CD4-positive, alpha-beta T cell (primary cell): ENCODE measurements around the gene RPS6KA3. TPM values are rescaled to one million over a fixed set of nuclear protein-coding genes. Genes with fewer than 3 reads are reported as not detected.

Experiments
- ATAC-seq: fragments of 200-7000 bp; cut with Tn5 transposase; one replicate; pipeline ENCODE4 v1.10.0; 2022; ENCODE audit warnings: mild to moderate bottlenecking; ENCODE audit not compliant: poor library complexity
- CTCF ChIA-PET: fragments of 350-600 bp; sonication (Branson Sonifier 250); formaldehyde crosslinking; loops from one replicate; lab custom pipeline; 2021; ENCODE audit warnings: antibody characterized with exemption, inconsistent platforms; lab: Charles Lee
- POLR2A ChIA-PET: fragments of 350-600 bp; sonication (Branson Sonifier 250); formaldehyde crosslinking; loops from one replicate; lab custom pipeline; 2021; ENCODE audit warnings: antibody characterized with exemption, inconsistent platforms; lab: Charles Lee
- DNase-seq, 14 experiments: peaks; one replicate each; pipeline ENCODE4 v3.0.0-alpha.2; 2013 to 2020; ENCODE audit warnings: mixed read lengths in 2 of 14
- H3K27ac ChIP-seq, 2 donors: one replicate each; pipeline versions ENCODE4 v1.5.1 to v1.7.0; 2013; ENCODE audit warnings: low read length in 2 of 2, low read depth in 1 of 2, mild to moderate bottlenecking in 1 of 2
- H3K27me3 ChIP-seq, 2 experiments: 1 replicate in 1 of 2; 2 replicates in 1 of 2; pipeline versions ENCODE4 v1.6.1 to v1.7.0; 2013; ENCODE audit warnings: low read length in 2 of 2, control low read depth in 1 of 2, mild to moderate bottlenecking in 1 of 2, moderate library complexity in 1 of 2; ENCODE audit not compliant: insufficient read depth in 2 of 2, control insufficient read depth in 1 of 2
- H3K36me3 ChIP-seq: one replicate; pipeline ENCODE4 v1.6.1; 2013; ENCODE audit warnings: low read length, control low read depth; ENCODE audit not compliant: insufficient read depth
- H3K4me1 ChIP-seq: one replicate; pipeline ENCODE4 v1.6.1; 2013; ENCODE audit warnings: low read length, control low read depth; ENCODE audit not compliant: insufficient read depth
- H3K4me3 ChIP-seq: one replicate; pipeline ENCODE4 v1.5.1; 2013; ENCODE audit warnings: mild to moderate bottlenecking, low read length, moderate library complexity
- H3K9me3 ChIP-seq, 2 experiments: 1 replicate in 1 of 2; 2 replicates in 1 of 2; pipeline versions ENCODE4 v1.6.1 to v1.7.0; 2013; ENCODE audit warnings: low read length in 2 of 2, mild to moderate bottlenecking in 2 of 2, control low read depth in 1 of 2, moderate library complexity in 1 of 2; ENCODE audit not compliant: control insufficient read depth in 1 of 2, insufficient read depth in 1 of 2
- H3K27ac Mint-ChIP-seq: one replicate; pipeline ENCODE4 v1.8.0; 2020; ENCODE audit warnings: mixed read lengths
- H3K27me3 Mint-ChIP-seq: one replicate; pipeline ENCODE4 v1.8.0; 2021; ENCODE audit warnings: mixed read lengths
- H3K36me3 Mint-ChIP-seq: one replicate; pipeline ENCODE4 v1.8.0; 2021; ENCODE audit warnings: low read depth, mixed read lengths
- H3K4me1 Mint-ChIP-seq: one replicate; pipeline ENCODE4 v1.8.0; 2021; ENCODE audit warnings: low read depth, mixed read lengths
- H3K4me3 Mint-ChIP-seq: one replicate; pipeline ENCODE4 v1.8.0; 2020; ENCODE audit warnings: mild to moderate bottlenecking, mixed read lengths
- H3K9me3 Mint-ChIP-seq: one replicate; pipeline ENCODE4 v1.8.0; 2020; ENCODE audit warnings: mixed read lengths
- intact Hi-C, 2 experiments: fragments of 100-400 bp; cut with DNase I in 1 of 2; cut with micrococcal nuclease in 1 of 2; formaldehyde crosslinking; loops; one replicate each; pipeline versions ENCODE4 v1.15.1 to v1.9.0; 2023 to 2025; cut with DNase I, micrococcal nuclease
- total RNA-seq, 174 experiments: library from RNA in 2 of 174; stranded (reverse) in 2 of 174; gene quantifications; one replicate each; pipeline ENCODE4 v1.2.3 and lab custom pipeline; 2021 to 2026
- TF ChIP-seq, protein P1 (sequence below): fragments of 200-600 bp; IDR thresholded peaks from one replicate; pipeline ENCODE4 v1.8.0; 2022; ENCODE audit warnings: antibody characterized with exemption, mild to moderate bottlenecking

Gene RPS6KA3
- total RNA-seq, 2 experiments from 2014 or later, result 39.6 to 39.7 TPM

DNA sequence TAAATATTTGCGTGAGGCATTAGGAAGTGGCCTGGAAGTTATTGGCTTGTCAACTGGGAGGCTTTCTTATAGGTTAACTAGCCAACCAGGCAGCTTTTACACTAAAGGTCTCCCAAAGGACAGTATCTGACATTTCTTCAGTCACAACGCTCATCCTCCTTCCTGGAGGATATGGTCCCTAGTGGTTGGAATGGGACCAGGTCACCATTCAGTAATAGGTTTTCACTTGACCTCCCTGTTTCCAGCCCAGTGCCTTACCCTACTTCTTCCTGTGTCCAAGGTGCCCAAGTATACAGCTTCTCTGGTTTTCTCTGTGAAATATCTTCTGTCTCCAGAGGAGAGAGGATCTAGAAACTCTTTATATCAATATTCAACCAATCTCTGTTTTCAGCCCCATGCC lies 38.5 kb downstream of the RPS6KA3 start:
- H3K36me3 ChIP-seq, result peaks cover 46% of the 10 kb centered on the region
- intact Hi-C loops, result no loop called here
- POLR2A ChIA-PET, result no interaction called here
- no peaks in the 10 kb centered on the region for H3K9me3 Mint-ChIP-seq
- peaks cover 60% of the 10 kb centered on the region for H3K36me3 Mint-ChIP-seq
- H3K9me3 ChIP-seq, result no peaks in the 10 kb centered on the region
- ATAC-seq, result no peak
- no peaks in the 10 kb centered on the region for H3K27me3 ChIP-seq
- H3K4me1 Mint-ChIP-seq, result peaks cover 56% of the 10 kb centered on the region
- no peaks in the 10 kb centered on the region for H3K27me3 Mint-ChIP-seq
- H3K27ac ChIP-seq, result no peak overlapping the region
- peaks cover 3% of the 10 kb centered on the region for H3K4me1 ChIP-seq
- no peak overlapping the region for H3K4me3 Mint-ChIP-seq
- peak overlapping the region; percentile 73 for H3K27ac Mint-ChIP-seq
- TF ChIP-seq, protein P1, sequence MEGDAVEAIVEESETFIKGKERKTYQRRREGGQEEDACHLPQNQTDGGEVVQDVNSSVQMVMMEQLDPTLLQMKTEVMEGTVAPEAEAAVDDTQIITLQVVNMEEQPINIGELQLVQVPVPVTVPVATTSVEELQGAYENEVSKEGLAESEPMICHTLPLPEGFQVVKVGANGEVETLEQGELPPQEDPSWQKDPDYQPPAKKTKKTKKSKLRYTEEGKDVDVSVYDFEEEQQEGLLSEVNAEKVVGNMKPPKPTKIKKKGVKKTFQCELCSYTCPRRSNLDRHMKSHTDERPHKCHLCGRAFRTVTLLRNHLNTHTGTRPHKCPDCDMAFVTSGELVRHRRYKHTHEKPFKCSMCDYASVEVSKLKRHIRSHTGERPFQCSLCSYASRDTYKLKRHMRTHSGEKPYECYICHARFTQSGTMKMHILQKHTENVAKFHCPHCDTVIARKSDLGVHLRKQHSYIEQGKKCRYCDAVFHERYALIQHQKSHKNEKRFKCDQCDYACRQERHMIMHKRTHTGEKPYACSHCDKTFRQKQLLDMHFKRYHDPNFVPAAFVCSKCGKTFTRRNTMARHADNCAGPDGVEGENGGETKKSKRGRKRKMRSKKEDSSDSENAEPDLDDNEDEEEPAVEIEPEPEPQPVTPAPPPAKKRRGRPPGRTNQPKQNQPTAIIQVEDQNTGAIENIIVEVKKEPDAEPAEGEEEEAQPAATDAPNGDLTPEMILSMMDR, result no peak
- no peak for DNase-seq
- CTCF ChIA-PET, result no interaction called here
- H3K4me3 ChIP-seq, result no peak overlapping the region

DNA sequence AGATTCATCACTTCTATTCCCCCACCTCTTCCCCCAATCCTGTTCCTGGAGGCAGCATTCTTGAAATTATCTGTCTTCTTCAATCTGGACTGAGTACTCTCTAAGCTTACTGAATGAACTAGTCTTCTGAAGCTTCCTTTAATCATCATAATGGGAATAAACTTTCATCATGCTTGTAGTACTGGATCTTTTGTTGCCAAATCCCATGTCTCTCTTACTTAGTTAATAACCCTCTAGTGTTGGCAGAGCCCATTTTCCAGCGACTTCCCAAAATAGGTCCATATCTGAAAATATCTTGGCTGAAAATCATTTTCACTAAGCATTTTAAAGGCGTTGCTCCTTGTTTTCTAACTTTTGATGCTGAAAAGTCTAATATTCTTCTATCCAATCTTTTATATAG lies 39.6 kb downstream of the RPS6KA3 start:
- H3K4me3 Mint-ChIP-seq, result no peak overlapping the region
- Histone ChIP-seq H3K4me3 (no peak overlapping the region), H3K36me3 (peaks cover 37% of the 10 kb centered on the region), H3K9me3 (no peaks in the 10 kb centered on the region), H3K4me1 (peaks cover 3% of the 10 kb centered on the region), H3K27ac (no peak overlapping the region), H3K27me3 (no peaks in the 10 kb centered on the region)
- no peaks in the 10 kb centered on the region for H3K27me3 Mint-ChIP-seq
- ChIA-PET CTCF (no interaction called here), POLR2A (interaction anchor here (1.2 kb wide), 1 partner anchor 211 kb away, joined by 3 read pairs; no protein-coding TSS in a partner anchor)
- ATAC-seq (no peak), DNase-seq (no peak)
- peaks cover 66% of the 10 kb centered on the region for H3K4me1 Mint-ChIP-seq
- no peaks in the 10 kb centered on the region for H3K9me3 Mint-ChIP-seq
- H3K27ac Mint-ChIP-seq, result peak overlapping the region; percentile 49
- intact Hi-C loops, result no loop called here
- peaks cover 53% of the 10 kb centered on the region for H3K36me3 Mint-ChIP-seq
- TF ChIP-seq, protein P1, result no peak

DNA sequence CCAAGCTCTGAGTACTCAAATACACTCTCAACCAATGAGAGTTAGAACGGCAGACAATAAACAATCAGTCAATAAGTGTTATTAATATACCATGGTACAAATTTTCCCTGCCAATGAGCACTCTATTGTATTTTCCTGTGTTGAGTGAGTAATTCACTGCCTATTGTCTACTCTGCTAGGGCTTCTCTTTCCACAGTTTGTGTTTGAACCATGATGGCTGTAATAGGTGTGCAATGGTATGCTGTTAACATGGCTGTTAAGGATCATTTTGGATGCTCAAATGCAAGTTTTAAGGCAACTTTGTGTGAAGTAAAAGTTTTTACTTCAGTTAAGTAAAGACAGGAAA lies 41.2 kb downstream of the RPS6KA3 start:
- no peaks in the 10 kb centered on the region for H3K9me3 ChIP-seq
- H3K4me3 ChIP-seq, result no peak overlapping the region
- intact Hi-C loops, result no loop called here
- ATAC-seq, result no peak
- Mint-ChIP-seq H3K4me1 (peaks cover 74% of the 10 kb centered on the region), H3K4me3 (no peak overlapping the region), H3K27ac (peak overlapping the region; percentile 48), H3K36me3 (peaks cover 44% of the 10 kb centered on the region), H3K9me3 (no peaks in the 10 kb centered on the region), H3K27me3 (no peaks in the 10 kb centered on the region)
- H3K27me3 ChIP-seq, result no peaks in the 10 kb centered on the region
- DNase-seq, result no peak
- peaks cover 3% of the 10 kb centered on the region for H3K4me1 ChIP-seq
- H3K36me3 ChIP-seq, result peaks cover 24% of the 10 kb centered on the region
- ChIA-PET POLR2A (no interaction called here), CTCF (no interaction called here)
- TF ChIP-seq, protein P1, result no peak
- H3K27ac ChIP-seq, result no peak overlapping the region
